GM19240 (cell line): ENCODE measurements around the gene SWSAP1.
"Not testable (repeated sequence)": the region's sequence is repeated elsewhere in the genome, so short reads cannot be mapped to it uniquely, and the experiment has no call there.

Source experiments
- DNase-seq: peaks from one replicate; pipeline ENCODE4 v3.0.0; 2011; ENCODE audit warnings: low spot score; ENCODE audit not compliant: insufficient read length

Gene SWSAP1

DNA sequence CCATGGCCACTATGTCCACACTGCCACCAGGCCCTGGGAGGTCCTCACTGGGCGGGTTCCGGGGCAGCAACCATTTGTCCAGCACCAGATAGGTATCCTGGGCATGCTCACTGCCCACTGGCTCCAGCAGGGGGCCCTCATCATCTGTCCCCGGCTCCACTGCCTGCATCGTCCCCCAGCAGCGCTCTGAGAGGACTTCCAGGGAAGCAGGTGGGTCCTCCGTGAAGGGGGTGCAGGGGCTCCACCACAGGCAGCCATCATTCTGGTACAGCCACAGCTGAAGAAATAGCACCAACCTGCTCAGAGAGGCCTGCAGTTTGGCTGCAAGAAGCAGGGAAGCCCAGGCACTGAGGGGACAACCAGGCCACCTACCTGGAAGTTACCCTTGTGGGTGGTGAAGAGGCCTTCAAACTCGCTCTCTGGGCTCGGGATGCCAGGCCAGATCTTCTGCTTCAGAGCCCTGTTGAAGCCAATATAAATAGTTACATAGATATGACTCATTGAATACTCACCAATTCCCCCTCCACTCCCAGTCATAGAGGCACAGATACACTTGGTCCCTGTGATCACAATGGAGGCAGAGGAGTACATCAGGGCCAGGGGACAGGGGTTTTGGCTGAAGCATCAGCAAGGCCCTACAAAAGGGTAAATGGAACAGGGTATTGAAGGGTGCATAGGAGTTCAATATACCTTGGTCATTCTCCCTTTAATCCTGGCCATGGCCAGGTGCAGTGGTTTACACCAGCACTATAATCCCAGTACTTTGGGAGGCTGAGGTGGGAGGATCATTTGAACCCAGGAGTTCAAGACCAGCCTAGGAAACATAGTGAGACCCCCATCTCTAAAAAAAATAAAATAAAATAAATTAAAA, 4.1 kb downstream of the SWSAP1 start:
- DNase-seq, result no peak

- not testable (repeated sequence) for DNase-seq
These were observed 4.9 kb downstream of the SWSAP1 start for GRCh38 chr19:11379269-11379845.

GRCh38 chr19:11379857-11380350, 5.4 kb downstream of the SWSAP1 start:
- no peak for DNase-seq

DNA sequence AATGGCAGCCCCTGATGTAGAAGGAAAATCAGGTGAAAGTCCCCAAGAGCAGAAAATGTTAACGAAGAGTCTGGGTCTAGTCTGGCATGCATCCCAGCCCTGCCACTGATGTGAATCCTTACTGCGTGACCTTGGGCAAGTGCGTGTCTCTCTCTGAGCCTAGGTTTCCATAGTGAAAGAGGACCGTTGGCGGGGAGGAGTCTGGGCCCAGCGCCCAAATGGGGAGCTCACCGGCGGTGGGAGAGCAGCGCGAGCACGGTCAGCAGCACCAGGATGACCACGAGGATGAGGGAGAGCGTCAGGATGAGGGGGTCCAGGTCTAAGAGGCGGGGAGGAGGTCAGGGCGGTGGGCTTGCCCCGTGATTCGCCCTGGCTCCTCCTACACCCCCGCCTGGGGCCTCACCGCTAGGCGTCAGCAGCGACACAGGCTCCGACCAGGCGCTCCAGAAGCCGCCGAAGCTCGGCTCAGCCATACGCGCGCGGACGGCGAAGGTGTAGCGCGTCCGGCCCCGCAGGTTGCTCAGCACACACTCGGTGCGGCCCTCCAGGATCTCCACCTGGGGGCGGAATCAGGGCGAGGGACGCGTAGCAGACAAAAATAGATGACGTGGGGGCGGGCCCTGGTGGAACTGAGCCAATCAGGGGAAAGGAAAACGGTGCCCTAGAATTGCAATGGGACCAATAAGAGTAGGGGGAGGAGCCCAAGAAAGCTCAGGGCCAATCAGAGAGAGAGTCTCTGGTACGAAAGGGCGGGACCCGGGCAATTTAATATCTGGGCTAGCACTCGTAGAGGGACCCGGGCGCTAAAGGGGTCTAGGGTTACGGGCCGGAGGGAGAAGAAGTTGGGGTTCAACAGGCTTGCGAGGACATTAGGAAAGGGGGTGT, 6.4 kb downstream of the SWSAP1 start:
- DNase-seq, result peak; percentile 97

- DNase-seq, result no peak
These were observed 8.6 kb downstream of the SWSAP1 start for GRCh38 chr19:11382898-11383705.

DNA sequence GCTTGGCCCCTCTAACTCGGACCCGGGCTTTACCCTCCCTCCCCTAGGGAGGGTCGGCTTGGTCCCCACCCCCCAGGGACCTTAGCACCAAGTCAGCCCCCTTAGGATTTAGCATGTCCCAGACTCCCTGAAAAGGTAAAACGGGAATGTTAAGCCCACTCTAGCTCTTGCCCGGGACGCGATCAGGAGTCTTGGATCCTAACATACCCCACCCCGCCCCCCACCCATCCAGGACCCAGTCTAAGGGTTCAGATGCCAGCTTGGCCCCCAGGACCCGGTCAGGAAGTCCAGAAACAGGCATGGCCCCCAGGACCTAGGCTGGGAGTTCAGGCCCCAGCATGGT, 9.2 kb downstream of the SWSAP1 start:
- no peak for DNase-seq

- DNase-seq, result no peak
These were observed 10.3 kb downstream of the SWSAP1 start for GRCh38 chr19:11384778-11385129.

DNA sequence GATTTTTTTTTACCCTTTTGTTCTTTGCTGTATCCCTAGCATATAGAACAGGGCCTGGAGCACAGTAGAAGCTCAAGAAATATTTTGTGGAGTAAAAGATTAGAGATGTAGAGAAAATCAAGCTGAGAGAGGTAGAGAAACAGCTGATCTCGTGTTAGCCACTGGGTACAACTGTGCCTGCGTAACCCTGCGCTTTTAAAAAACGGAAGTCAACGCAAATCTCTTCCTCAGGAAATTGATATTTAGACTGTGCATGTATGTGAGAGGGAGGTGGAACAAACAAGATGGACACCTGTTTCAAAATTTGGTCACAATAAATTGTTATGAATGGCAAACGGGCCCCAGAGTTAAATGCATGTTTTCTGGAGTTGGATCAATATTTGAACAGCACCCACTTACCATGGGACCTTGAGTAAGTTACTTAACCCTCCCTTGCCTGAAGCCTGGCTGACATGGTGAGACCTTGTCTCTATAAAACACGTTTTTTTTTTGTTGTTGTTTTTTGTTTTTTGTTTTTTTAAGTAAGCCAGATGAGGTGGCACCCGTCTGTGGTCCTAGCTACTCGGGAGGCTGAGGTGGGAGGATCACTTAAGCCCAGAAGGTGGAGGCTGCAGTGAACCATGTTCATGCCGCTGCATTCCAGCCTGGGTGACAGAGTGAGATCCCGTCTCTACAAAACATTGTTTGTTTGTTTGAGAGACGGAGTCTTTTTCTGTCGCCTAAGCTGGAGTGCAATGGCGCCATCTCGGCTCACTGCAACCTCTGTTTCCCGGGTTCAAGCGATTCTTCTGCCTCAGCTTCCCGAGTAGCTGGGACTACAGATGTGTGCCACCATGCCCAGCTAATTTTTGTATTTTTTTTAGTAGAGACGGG, 12.9 kb downstream of the SWSAP1 start:
- DNase-seq, result no peak

GRCh38 chr19:11390359-11390758, 15.9 kb downstream of the SWSAP1 start:
- DNase-seq, result no peak

GRCh38 chr19:11390933-11391680, 16.6 kb downstream of the SWSAP1 start:
- no peak for DNase-seq

- DNase-seq, result no peak
These were observed 22.7 kb downstream of the SWSAP1 start for GRCh38 chr19:11397089-11397610.

GRCh38 chr19:11399667-11400066, 25.2 kb downstream of the SWSAP1 start:
- no peak for DNase-seq

GRCh38 chr19:11400798-11401197, 26.3 kb downstream of the SWSAP1 start:
- no peak for DNase-seq

GRCh38 chr19:11401808-11402543, 27.5 kb downstream of the SWSAP1 start:
- no peak for DNase-seq

GRCh38 chr19:11404588-11405222, 30.2 kb downstream of the SWSAP1 start:
- no peak for DNase-seq

GRCh38 chr19:11405846-11406643, 31.6 kb downstream of the SWSAP1 start:
- DNase-seq, result no peak

GRCh38 chr19:11406703-11407236, 32.3 kb downstream of the SWSAP1 start:
- DNase-seq, result not testable (repeated sequence)
